ENCODE results near the gene TNFRSF13B. TPM values are rescaled to one million over a fixed set of nuclear protein-coding genes. Genes with fewer than 3 reads are reported as not detected.
"Not testable (repeated sequence)": the region's sequence is repeated elsewhere in the genome, so short reads cannot be mapped to it uniquely, and the experiment has no call there.

The TNFRSF13B gene
- total RNA-seq, 2 experiments from 2014 or later = 0.31 to 0.52 TPM

DNA sequence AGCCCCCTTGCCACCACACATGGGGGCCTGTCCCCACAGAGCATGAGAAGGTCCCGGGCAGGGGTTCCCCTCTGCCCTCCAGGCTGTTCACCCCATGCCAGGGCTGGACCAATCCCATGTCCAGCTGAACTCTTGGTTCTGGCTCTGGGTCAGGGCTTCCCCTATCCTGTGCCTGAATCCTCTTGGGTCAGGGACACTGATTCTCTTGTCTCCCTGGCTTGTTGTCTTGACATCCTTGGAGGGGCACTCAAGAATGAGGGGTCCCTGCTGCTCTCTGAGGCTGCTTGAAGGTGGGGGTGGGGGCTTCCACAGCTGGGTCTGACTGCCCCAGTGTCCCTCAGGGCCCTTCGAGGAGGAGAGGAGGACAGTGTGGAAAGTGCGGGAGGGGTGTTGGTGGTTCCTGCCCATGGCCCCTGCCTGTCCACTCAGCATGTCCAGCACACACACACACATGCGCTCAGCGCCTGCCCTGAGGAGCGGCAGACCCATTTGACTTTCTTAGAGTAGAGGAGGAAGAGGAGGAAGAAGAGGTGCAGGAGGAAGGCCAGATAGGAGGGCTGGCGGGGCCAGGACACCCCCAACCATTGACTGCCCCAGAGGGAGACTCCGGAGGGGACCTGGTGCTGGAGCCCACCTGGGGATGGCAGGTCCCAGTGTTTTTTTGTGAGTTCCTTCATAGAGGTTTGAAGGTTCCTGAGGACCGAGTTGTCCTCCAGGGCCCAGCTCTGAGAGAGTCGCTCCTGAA is 47.0 kb downstream of the TNFRSF13B start:
- Mint-ChIP-seq H3K4me3 (no peak overlapping the region), H3K9me3 (no peaks in the 10 kb centered on the region), H3K36me3 (no peaks in the 10 kb centered on the region), H3K27me3 (no peaks in the 10 kb centered on the region), H3K4me1 (peaks cover 2% of the 10 kb centered on the region), H3K27ac (no peak overlapping the region)
- DNase-seq = no peak

DNA sequence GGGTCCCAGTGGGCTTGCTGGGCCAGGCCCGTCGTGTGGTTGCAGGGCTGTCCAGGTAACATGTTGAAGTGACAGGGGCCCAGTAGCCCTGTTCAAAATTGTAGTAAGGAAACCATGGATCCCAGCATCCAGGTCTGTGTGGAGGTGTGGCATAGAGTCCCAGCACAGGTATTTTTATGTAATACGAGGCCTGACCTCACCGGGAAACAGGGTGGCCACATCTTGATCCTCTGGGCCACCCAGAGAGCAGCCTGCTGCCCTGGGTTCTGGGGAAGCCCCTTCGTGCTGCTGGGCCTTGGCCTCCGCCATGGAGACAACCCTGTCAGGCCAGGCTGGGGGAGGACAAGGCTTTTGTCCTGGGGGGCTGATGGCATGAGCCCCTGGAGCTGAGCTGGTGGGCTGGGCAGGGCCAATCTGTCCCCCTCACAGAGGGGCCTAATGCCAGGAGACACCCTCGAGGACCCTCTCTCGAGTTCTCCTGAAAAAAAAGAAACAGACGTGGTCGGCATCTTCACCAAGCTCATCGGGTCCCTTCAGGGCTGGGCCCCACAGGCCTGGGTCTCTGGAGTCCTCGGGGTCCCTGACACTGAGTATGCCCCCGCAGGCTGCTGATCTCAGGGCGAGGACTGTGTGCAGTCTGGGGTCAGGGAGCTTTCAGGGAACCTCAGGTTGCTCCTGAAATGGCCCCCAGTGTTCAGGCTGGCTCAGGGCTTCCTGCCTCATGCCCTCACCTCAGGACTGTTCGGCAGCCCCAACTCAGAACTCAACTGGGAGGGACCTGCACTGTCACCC is 47.8 kb downstream of the TNFRSF13B start:
- no peak overlapping the region for H3K27ac Mint-ChIP-seq
- H3K9me3 Mint-ChIP-seq = no peaks in the 10 kb centered on the region
- peaks cover 1% of the 10 kb centered on the region for H3K4me1 Mint-ChIP-seq
- H3K27me3 Mint-ChIP-seq = no peaks in the 10 kb centered on the region
- H3K36me3 Mint-ChIP-seq = no peaks in the 10 kb centered on the region
- DNase-seq = no peak
- no peak overlapping the region for H3K4me3 Mint-ChIP-seq

DNA sequence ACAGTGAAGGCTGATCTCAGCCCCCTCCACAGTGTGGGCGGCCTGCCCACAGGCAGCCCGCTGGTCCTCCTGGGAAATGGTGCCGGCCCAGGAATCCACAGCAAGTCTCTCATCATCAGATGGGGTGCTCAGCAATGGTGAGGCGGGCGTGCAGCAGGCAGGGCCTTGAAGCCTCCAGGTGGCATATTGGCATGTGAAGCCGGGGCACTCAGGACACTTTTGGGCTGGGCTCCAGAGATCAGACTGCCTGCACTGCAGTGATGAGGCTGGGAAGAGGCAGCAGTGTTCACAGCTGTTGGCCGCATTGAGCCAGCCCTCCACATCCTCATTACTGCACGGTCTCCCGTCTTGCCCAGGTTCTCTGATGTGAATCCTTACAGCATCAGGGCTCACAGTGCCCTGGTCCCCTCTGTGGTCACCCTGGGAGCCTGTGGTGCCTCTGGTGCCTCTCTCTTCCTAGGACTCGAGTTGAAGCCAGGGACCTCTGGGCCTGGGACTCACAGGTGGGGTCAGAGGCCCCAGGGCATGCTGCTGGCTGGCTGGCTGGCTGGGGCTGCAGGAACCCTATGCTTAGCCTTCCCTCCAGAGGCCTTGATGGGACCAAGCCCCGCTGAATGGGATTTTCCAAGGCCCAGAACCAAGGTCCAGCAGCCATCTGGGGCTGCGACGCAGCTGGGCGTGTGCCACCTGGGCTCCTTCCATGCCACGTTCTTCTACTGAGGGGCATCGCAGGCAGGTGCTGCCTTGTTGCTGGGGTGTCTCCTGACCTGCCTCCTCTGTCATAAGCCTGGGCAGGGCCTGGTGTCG is 48.6 kb downstream of the TNFRSF13B start:
- Mint-ChIP-seq H3K27me3 (no peaks in the 10 kb centered on the region), H3K27ac (no peak overlapping the region), H3K4me3 (no peak overlapping the region), H3K9me3 (no peaks in the 10 kb centered on the region), H3K4me1 (no peaks in the 10 kb centered on the region), H3K36me3 (no peaks in the 10 kb centered on the region)
- no peak for DNase-seq

DNA sequence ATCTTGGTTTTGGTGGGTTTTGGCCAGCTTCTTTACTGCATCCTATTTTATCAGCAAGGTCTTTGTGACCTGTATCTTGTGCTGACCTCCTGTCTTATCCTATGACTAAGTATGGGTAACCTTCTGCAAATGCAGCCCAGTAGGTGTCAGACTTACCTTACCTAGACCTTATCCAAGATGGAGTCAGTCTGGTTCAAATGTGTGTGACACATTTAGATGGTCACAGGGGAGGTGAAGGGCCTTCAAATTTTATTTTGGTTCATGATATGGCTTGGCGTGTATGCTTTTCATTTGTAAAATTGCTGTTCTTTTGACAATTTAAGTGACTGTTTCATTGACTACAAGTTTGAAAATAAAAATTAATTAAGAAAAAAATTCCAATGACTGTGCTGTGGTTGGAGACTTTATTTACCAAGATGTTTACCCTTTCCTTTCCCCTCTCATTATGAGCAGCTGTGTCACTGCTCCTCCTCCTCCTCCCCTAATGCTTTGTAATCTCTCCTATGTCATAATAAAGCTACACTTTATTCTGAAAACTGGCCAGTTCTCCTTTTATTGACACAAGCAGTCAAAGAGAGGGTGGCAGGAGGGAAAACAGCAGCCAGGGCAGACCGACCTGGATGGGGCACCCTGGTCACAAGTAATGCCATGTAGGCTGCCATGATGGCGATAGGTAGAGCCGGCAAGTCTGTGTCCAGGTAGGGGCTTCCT is 49.4 kb downstream of the TNFRSF13B start:
- Mint-ChIP-seq H3K27ac (no peak overlapping the region), H3K4me3 (no peak overlapping the region), H3K4me1 (no peaks in the 10 kb centered on the region), H3K9me3 (no peaks in the 10 kb centered on the region), H3K27me3 (no peaks in the 10 kb centered on the region), H3K36me3 (no peaks in the 10 kb centered on the region)
- DNase-seq = no peak

DNA sequence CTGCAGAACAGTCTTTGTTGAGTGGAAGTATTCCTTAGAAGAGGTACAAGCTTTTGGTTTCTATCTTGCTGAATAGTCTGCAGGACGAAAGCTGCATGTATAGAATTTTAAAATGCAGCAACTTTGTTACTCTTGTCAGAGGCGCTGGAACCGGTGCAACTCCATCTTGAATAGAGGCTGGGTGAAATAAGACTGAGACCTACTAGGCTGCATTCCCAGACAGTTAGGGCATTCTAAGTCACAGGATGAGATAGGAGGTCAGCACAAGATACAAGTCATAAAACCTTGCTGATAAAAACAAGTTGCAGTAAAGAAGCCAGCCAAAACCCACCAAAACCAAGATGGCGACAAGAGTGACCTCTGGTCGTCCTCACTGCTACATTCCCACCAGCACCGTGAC is 50.5 kb downstream of the TNFRSF13B start:
- H3K4me3 Mint-ChIP-seq, DNase-seq, H3K27ac Mint-ChIP-seq, H3K9me3 Mint-ChIP-seq, H3K4me1 Mint-ChIP-seq, H3K36me3 Mint-ChIP-seq, H3K27me3 Mint-ChIP-seq: not testable (repeated sequence)

DNA sequence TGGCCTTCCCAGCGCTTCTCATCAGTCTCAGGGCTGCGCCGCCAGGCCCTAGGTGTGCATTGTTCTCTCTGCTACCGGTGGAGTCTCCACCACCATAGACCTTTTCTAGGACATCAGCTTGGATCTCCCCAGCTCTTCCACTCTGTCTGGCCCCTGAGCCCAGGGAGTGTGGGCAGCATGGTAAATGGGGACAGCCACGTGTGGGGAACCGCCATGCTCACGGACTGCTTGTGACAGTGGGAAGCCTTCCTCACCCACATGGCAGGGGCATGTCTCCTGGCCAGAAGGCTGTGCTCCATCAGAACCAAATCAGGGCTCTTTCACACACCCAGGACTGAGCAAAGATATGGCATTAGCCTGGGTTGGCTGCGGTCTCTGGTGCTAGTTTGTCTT is 51.3 kb downstream of the TNFRSF13B start:
- no peaks in the 10 kb centered on the region for H3K4me1 Mint-ChIP-seq
- DNase-seq = no peak
- no peak overlapping the region for H3K4me3 Mint-ChIP-seq

DNA sequence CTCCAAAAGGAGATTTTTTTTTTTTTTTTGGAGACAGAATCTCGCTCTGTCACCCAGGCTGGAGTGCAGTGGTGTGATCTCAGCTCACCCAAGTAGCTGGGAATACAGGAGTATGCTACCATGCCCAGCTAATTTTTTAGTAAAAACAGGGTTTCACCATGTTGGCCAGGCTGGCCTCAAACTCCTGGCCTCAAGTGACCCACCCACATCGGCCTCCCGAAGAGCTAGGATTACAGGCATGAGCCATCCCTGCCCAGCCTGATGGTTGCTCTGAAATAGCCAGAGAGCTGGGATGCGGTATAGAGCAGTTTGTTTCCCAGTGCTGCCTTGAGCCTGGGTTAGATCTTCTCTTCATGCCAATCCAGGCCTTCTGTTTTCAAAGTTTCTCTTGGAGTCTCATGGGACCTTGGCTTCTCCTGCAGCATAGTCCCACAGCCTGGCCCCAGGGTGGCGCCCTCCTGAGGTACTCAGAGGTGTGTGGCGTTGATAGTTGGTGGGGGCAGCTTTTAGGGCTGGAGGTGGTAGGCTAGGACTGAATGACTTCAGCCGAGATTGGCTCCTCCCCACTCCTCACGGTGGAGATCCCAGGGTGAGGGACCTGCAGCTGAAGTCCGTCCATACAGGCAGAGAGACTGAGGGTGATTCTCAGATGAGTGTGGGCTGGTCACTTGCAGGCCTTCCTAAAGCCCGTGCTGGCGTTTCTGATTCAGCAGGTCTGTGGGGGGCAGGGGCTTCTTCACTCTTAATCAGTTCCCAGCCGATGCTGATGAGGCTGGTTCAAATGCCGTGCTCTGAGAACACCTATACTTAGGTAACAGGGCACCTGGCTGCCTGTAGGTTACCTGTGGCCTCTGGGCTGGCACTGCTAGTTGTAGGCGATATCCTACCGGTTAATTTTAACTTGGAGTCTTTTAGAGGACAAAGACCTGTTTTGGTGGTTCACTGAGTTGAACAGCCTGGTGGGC is 52.0 kb downstream of the TNFRSF13B start:
- Mint-ChIP-seq H3K4me1 (no peaks in the 10 kb centered on the region), H3K27me3 (no peaks in the 10 kb centered on the region), H3K27ac (no peak overlapping the region), H3K9me3 (no peaks in the 10 kb centered on the region), H3K4me3 (no peak overlapping the region), H3K36me3 (no peaks in the 10 kb centered on the region)
- no peak for DNase-seq

More for the DNA sequence above, 51.3 kb downstream of the TNFRSF13B start:
- Mint-ChIP-seq H3K36me3 (no peaks in the 10 kb centered on the region), H3K27ac (no peak overlapping the region), H3K27me3 (no peaks in the 10 kb centered on the region), H3K9me3 (no peaks in the 10 kb centered on the region)

DNA sequence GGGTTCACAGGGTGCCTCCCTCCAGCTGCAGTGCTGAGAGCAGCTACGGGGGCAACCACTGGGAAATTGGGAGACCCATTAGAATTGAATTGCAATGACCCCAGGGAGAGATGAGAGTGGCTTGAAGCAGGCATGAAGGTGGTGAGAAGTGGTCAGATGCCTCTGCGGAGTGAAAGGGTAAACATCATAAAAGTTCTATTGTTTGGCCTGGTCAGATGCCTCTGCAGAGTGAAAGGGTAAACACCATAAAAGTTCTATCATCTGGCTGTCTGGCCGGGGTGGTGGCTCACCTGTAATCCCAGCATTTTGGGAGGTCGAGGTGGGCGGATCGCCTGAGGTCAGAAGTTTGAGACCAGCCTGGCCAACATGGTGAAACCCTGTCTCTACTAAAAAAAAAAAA is 53.5 kb downstream of the TNFRSF13B start:
- no peak for DNase-seq
- H3K27me3 Mint-ChIP-seq = no peaks in the 10 kb centered on the region
- no peak overlapping the region for H3K4me3 Mint-ChIP-seq
- no peaks in the 10 kb centered on the region for H3K4me1 Mint-ChIP-seq
- H3K27ac Mint-ChIP-seq = no peak overlapping the region
- H3K36me3 Mint-ChIP-seq = no peaks in the 10 kb centered on the region
- no peaks in the 10 kb centered on the region for H3K9me3 Mint-ChIP-seq

DNA sequence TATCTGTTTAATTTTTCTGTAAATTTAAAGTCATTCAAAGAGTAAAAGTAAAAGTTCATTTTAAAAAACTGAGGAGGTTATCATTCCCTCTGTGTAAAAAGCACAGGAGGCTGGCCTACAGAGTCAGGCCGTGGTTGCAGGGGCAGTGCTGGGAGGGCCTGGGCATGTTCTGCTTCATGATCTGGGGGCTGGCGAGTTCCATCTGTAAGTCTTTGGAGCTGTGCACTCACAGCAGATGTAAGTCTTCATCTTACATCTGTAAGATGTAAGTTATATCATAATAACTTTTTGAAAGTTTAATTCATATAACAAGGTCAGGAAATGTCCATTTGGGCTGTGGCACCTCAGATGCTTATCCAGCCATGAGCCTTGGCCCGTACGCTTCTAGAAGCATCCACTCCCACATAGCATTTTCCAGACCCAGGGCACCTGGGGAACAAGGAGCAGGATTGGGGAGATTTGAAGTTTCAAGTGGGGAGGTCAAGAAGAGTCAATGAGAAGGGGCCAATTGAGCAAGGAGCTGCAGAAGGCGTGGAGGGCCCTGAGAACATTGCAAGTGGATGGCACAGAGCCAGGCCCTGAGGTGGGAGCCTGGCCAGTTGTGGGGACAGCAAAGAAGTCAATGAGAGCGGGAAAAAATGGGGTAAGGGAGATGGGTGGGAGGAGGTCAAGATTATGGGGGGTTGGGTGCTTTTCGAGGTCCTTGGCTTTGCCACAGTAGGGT is 54.1 kb downstream of the TNFRSF13B start:
- Mint-ChIP-seq H3K36me3 (no peaks in the 10 kb centered on the region), H3K9me3 (no peaks in the 10 kb centered on the region), H3K4me3 (no peak overlapping the region), H3K4me1 (peaks cover 4% of the 10 kb centered on the region), H3K27me3 (no peaks in the 10 kb centered on the region), H3K27ac (no peak overlapping the region)
- no peak for DNase-seq

DNA sequence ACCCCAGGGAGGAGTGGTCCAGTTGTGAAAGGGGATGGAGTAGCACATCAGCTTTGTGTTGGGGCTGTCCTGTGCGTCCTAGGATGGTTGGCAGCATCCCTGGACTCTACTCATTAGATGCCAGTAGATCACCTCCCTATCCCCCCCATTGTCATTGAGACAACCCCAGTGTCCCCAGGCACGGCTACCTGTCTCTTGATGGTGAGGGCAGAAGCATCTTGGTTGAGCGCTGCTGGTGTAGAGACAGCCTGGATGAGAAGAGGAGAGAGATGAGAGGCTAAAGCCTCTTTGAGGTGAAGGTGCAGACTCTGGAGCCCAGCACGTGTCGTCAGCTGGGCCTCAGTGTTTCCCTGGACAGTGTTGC is 55.4 kb downstream of the TNFRSF13B start:
- no peaks in the 10 kb centered on the region for H3K9me3 Mint-ChIP-seq
- no peak overlapping the region for H3K27ac Mint-ChIP-seq
- no peak for DNase-seq
- peaks cover 11% of the 10 kb centered on the region for H3K4me1 Mint-ChIP-seq
- no peaks in the 10 kb centered on the region for H3K27me3 Mint-ChIP-seq
- H3K36me3 Mint-ChIP-seq = no peaks in the 10 kb centered on the region
- H3K4me3 Mint-ChIP-seq = no peak overlapping the region

DNA sequence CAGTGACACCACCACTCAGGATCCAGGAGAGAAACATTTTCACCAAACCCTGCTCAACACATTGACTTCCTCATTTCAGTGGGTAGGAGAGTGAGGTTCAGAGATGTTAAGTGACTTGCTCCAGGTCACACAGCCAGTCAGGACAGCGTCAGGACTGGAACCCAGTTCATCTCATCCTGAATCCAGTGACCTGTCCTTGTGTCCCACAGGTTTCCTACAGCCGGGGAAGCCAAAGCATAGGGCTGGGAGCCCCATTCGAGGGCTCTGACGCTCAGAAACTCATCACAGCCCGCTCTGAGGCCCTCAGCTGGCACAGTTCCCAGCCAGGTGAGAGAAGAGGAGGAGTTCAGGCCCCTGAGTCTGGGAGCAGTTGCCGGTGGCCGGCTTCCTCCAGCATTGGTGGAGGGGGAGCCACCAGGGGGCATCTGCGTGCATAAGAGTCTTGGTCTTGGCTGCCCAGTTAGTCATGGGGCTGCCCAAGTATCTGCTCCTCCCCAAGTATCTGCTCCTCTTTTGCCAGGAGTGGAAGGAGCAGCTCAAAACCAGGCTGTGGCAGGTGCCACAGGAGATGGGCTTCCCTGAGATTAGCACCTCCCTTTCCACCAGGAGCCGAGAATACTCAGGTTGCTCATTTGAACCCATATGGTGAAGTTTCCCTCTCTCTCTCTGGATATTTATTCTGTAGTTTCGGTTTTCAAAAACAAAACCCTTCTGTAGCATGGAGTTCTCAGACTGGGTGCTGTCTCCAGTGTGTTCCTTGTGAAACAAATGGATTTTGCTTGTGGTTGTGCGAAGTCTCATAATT is 56.0 kb downstream of the TNFRSF13B start:
- H3K27me3 Mint-ChIP-seq = no peaks in the 10 kb centered on the region
- H3K4me1 Mint-ChIP-seq = peaks cover 14% of the 10 kb centered on the region

DNA sequence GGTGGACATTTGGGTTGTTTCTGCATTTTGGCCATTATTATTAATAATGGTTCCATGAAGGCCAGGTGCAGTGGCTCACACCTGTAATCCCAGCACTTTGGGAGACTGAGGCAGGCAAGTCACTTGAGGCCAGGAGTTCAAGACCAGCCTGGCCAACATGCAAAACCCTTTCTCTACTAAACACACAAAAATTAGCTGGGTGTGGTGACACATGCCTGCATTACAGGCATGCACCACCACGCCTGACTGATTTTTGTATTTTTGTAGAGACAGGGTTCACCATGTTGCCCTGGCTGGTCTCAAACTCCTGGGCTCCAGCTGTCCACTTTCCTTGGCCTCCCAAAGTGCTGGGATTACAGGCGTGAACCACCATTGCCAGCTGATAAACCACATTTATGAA is 58.5 kb downstream of the TNFRSF13B start:
- DNase-seq = no peak
- no peaks in the 10 kb centered on the region for H3K36me3 Mint-ChIP-seq
- no peak overlapping the region for H3K27ac Mint-ChIP-seq
- H3K4me1 Mint-ChIP-seq = peaks cover 20% of the 10 kb centered on the region
- no peak overlapping the region for H3K4me3 Mint-ChIP-seq
- H3K9me3 Mint-ChIP-seq = no peaks in the 10 kb centered on the region
- H3K27me3 Mint-ChIP-seq = no peaks in the 10 kb centered on the region

More for the DNA sequence above, 56.0 kb downstream of the TNFRSF13B start:
- DNase-seq = peak; percentile 37
- H3K4me3 Mint-ChIP-seq = no peak overlapping the region
- H3K36me3 Mint-ChIP-seq = no peaks in the 10 kb centered on the region
- H3K9me3 Mint-ChIP-seq = no peaks in the 10 kb centered on the region
- H3K27ac Mint-ChIP-seq = no peak overlapping the region

Measured in activated naive CD8-positive, alpha-beta T cell treated with anti-CD3 and anti-CD28 coated beads for 36 hours (primary cell).